GM12878 (cell line): ENCODE measurements around the gene TMPRSS3. TPM values are rescaled to one million over a fixed set of nuclear protein-coding genes. Genes with fewer than 3 reads are reported as not detected.

ENCODE experiments used
- ATAC-seq: fragments of 200-7000 bp; cut with Tn5 transposase; 3 replicates; pipeline ENCODE4 v1.9.1; 2020; ENCODE audit warnings: mild to moderate bottlenecking, moderate library complexity
- BruUV-seq: library from RNA; stranded (reverse); fragments of 400-500 nt; replicated peaks from 2 replicates; lab custom pipeline; 2021; lab: Mats Ljungman, UMichigan
- CTCF ChIA-PET: fragments of 300-600 bp; sonication (Branson Sonifier 250); formaldehyde crosslinking; extraction: SDS; loops from one replicate; lab custom pipeline; 2021; ENCODE audit warnings: inconsistent platforms; lab: Yijun Ruan, JAX
- POLR2A ChIA-PET: fragments of 350-600 bp; formaldehyde crosslinking; extraction: SDS; loops from one replicate; lab custom pipeline; 2021; ENCODE audit warnings: inconsistent platforms; lab: Charles Lee
- RAD21 ChIA-PET: fragments of 300-600 bp; sonication (Branson Sonifier 250); formaldehyde crosslinking; loops from one replicate; lab custom pipeline; 2023; ENCODE audit warnings: antibody characterized with exemption; ENCODE audit not compliant: unreplicated experiment; lab: Charles Lee
- SMC1A ChIA-PET: fragments of 300-600 bp; sonication (Branson Sonifier 250); formaldehyde crosslinking; loops from one replicate; lab custom pipeline; 2023; ENCODE audit not compliant: unreplicated experiment, uncharacterized antibody; lab: Charles Lee
- DNase-seq: peaks from one replicate; pipeline ENCODE4 v3.0.0-alpha.2; 2011; ENCODE audit warnings: low read depth, low spot score
- FAIRE-seq: peaks from 3 replicates; lab custom pipeline; 2011; peaks lifted over from hg19 to GRCh38; lab: Jason Lieb, UNC
- H2AFZ ChIP-seq: 2 replicates; pipeline ENCODE4 v1.6.0; 2011; ENCODE audit warnings: low read depth, low read length, control low read depth; ENCODE audit not compliant: control insufficient read depth
- H3K27ac ChIP-seq: 2 replicates; pipeline ENCODE4 v1.5.1; 2011; ENCODE audit warnings: control low read depth; ENCODE audit not compliant: control insufficient read depth, insufficient read depth
- H3K27me3 ChIP-seq, 2 experiments: replicated peaks in 1 of 2; 2 replicates each; pipeline versions ENCODE4 v1.6.0 to v1.6.1; 2011; ENCODE audit warnings: low read length in 1 of 2; ENCODE audit not compliant: control insufficient read depth in 2 of 2, insufficient read depth in 2 of 2
- H3K36me3 ChIP-seq, 2 experiments: 2 replicates each; pipeline ENCODE4 v1.5.1; 2011; ENCODE audit warnings: low read length in 1 of 2; ENCODE audit not compliant: control insufficient read depth in 2 of 2, insufficient read depth in 2 of 2
- H3K4me1 ChIP-seq: 2 replicates; pipeline ENCODE4 v1.6.1; 2011; ENCODE audit warnings: mild to moderate bottlenecking, low read length, moderate library complexity, mixed read lengths; ENCODE audit not compliant: control insufficient read depth, insufficient read depth
- H3K4me2 ChIP-seq: 2 replicates; pipeline ENCODE4 v1.6.0; 2011; ENCODE audit warnings: control low read depth; ENCODE audit not compliant: control insufficient read depth, insufficient read depth
- H3K4me3 ChIP-seq: fragments of 200-600 bp; sonication (generic); 2 replicates; pipeline ENCODE4 v1.5.1; 2016
- H3K79me2 ChIP-seq: 2 replicates; pipeline ENCODE4 v1.6.0; 2011; ENCODE audit warnings: low read length; ENCODE audit not compliant: control insufficient read depth, insufficient read depth
- H3K9ac ChIP-seq: 2 replicates; pipeline ENCODE4 v1.8.0; 2011; ENCODE audit warnings: low read length, control low read depth, mixed read lengths; ENCODE audit not compliant: control insufficient read depth, insufficient read depth
- H3K9me3 ChIP-seq: replicated peaks from 3 replicates; pipeline ENCODE4 v1.5.1; 2011; ENCODE audit warnings: mild to moderate bottlenecking, low read length; ENCODE audit not compliant: control insufficient read depth, insufficient read depth
- H4K20me1 ChIP-seq: 2 replicates; pipeline ENCODE4 v1.6.0; 2011; ENCODE audit not compliant: control insufficient read depth, insufficient read depth
- ASH2L ChIP-seq: fragments of 300-600, 200-600 bp; sonication (generic); IDR thresholded peaks from 2 replicates; pipeline ENCODE4 v1.6.1; 2017; ENCODE audit warnings: low read depth, mild to moderate bottlenecking, borderline replicate concordance
- CREM ChIP-seq: IDR thresholded peaks from 2 replicates; pipeline ENCODE4 v1.6.1; 2014; ENCODE audit warnings: antibody characterized with exemption, low read depth
- EED ChIP-seq: sonication (generic); IDR thresholded peaks from 2 replicates; pipeline ENCODE4 v1.6.1; 2016; ENCODE audit warnings: antibody characterized with exemption, low read depth
- ETV6 ChIP-seq, 2 experiments: fragments of 450-650 bp in 1 of 2; IDR thresholded peaks in 1 of 2; conservative IDR thresholded peaks in 1 of 2; 2 replicates each; pipeline ENCODE4 v1.6.1; 2014; ENCODE audit warnings: antibody characterized with exemption in 1 of 2, borderline replicate concordance in 1 of 2, low read depth in 1 of 2, mild to moderate bottlenecking in 1 of 2, moderate library complexity in 1 of 2
- NKRF ChIP-seq: fragments of 450-650 bp; conservative IDR thresholded peaks from 2 replicates; pipeline ENCODE4 v1.6.1; 2017; ENCODE audit warnings: mild to moderate bottlenecking, moderate library complexity
- POLR2A ChIP-seq: IDR thresholded peaks from 2 replicates; pipeline ENCODE4 v1.6.1; 2011; ENCODE audit warnings: low read depth, mild to moderate bottlenecking, low read length
- RBBP5 ChIP-seq: fragments of 200-600 bp; sonication (generic); conservative IDR thresholded peaks from 2 replicates; pipeline ENCODE4 v1.6.1; 2016
- SUPT20H ChIP-seq: IDR thresholded peaks from 2 replicates; pipeline ENCODE4 v1.6.1; 2011; ENCODE audit warnings: low read depth, mild to moderate bottlenecking, low read length, moderate library complexity, borderline replicate concordance; ENCODE audit not compliant: control insufficient read depth
- ZBTB40 ChIP-seq: fragments of 450-650 bp; IDR thresholded peaks from 2 replicates; pipeline ENCODE4 v1.6.1; 2016; ENCODE audit warnings: mild to moderate bottlenecking, moderate library complexity, borderline replicate concordance
- ZZZ3 ChIP-seq: IDR thresholded peaks from 2 replicates; pipeline ENCODE4 v1.6.1; 2011; ENCODE audit warnings: low read depth; ENCODE audit not compliant: control insufficient read depth, insufficient read length
- WGBS: methylation state at CpG from one replicate; pipeline ENCODE4 v1.1.6; 2016; ENCODE audit warnings: low lambda C conversion rate; ENCODE audit not compliant: insufficient replicate concordance, insufficient coverage; ENCODE audit errors: missing lambda C conversion rate; 5-methylcytosine and 5-hydroxymethylcytosine counted together
- in situ Hi-C: fragments of 300-500 bp; cut with MboI; formaldehyde crosslinking; loops from 9 replicates; pipeline ENCODE4 v1.14.3; 2018; ENCODE audit warnings: mixed read lengths
- intact Hi-C: fragments of 100-400 bp; cut with micrococcal nuclease; formaldehyde crosslinking; loops from one replicate; pipeline ENCODE4 v1.14.2; 2022; ENCODE audit not compliant: unreplicated experiment
- polyA plus RNA-seq, 11 experiments: library from polyadenylated mRNA; depleted of rRNA in 4 of 11; unstranded in 6 of 11; stranded (reverse) in 5 of 11; fragments of >200 nt; fragmentation: Nextera tagmentation in 4 of 11; fragmentation: Illumina TruSeq in 1 of 11; extraction: Ambion mirVana in 4 of 11; extraction: Trizol in 1 of 11; gene quantifications; 1 replicate in 1 of 11; 2 replicates in 10 of 11; pipeline versions ENCODE4 v1.2.1 to v1.2.3, GENCODE V29; 2011 to 2016; ENCODE audit warnings: inconsistent platforms in 2 of 11, missing spikeins in 2 of 11, low read depth in 1 of 11
- total RNA-seq, 4 experiments: library from RNA; depleted of rRNA in 3 of 4; stranded (reverse); fragments of >200 nt in 3 of 4; fragmentation: Illumina TruSeq in 1 of 4; extraction: Trizol in 1 of 4; gene quantifications; 2 replicates each; pipeline versions ENCODE4 v1.2.1 to v1.2.3, GENCODE V29; 2013 to 2021
- TF ChIP-seq, protein P1 (sequence below): fragments of 450-650 bp; IDR thresholded peaks from 2 replicates; pipeline ENCODE4 v1.6.1; 2017; ENCODE audit warnings: low read depth, mild to moderate bottlenecking, moderate library complexity
- TF ChIP-seq, protein P2 (sequence below): fragments of 450-650 bp; IDR thresholded peaks from 2 replicates; pipeline ENCODE4 v1.6.1; 2018; ENCODE audit warnings: borderline replicate concordance, mild to moderate bottlenecking; ENCODE audit not compliant: partially characterized antibody

TMPRSS3 gene
- total and polyA plus RNA-seq, 10 of the 15 experiments (the other 5 are each of a cell fraction or from before 2014, with no cell fraction given) = 0.51 to 1.5 (median 0.82) TPM; not detected in 1

DNA sequence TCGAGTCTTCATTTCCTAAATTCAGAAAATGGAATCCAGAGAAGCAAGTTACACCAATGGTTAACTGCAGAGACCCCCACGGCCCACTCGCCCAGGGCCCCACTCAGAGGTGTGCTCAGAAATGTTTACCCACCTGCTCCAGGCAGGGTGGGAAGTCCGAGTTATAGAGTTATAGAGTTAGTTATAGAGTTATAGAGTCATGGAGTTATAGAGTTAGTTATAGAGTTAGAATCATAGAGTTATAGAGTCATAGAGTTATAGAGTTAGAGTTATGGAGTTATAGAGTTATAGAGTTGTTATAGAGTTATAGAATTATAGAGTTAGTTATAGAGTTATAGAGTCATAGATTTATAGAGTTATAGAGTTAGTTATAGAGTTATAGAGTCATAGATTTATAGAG lies 39.5 kb upstream of the TMPRSS3 start (continued):
- TF ChIP-seq, protein P1, sequence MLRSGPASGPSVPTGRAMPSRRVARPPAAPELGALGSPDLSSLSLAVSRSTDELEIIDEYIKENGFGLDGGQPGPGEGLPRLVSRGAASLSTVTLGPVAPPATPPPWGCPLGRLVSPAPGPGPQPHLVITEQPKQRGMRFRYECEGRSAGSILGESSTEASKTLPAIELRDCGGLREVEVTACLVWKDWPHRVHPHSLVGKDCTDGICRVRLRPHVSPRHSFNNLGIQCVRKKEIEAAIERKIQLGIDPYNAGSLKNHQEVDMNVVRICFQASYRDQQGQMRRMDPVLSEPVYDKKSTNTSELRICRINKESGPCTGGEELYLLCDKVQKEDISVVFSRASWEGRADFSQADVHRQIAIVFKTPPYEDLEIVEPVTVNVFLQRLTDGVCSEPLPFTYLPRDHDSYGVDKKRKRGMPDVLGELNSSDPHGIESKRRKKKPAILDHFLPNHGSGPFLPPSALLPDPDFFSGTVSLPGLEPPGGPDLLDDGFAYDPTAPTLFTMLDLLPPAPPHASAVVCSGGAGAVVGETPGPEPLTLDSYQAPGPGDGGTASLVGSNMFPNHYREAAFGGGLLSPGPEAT = no peak

DNA sequence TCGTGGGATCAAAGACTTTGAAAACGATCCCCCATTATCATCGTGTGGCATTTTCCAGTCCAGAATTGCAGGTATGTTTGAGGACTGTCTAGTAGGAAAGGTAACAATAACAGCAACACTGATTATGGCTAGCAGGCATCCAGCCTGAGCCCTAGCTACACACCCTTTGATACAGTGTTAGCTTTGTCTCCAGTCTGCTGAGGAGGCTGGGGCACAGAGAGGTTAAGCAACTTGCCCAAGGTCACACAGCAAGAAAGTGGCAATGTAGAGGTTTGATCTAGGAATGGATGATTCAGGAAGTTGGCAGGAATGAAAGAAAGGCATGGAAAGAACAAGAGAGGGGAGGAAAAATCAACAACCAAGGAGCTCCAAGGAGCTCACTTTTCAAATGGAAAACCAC lies 39.0 kb upstream of the TMPRSS3 start:
- H3K27ac ChIP-seq = no peak overlapping the region
- no peak for ATAC-seq
- no peak for FAIRE-seq
- ChIA-PET RAD21 (no interaction called here), POLR2A (no interaction called here), SMC1A (interaction anchor here (1.5 to 8.6 kb wide), 3 partner anchors 11 to 124 kb away, joined by 3 to 68 read pairs (median 7); no protein-coding TSS in a partner anchor), CTCF (no interaction called here)
- H3K79me2 ChIP-seq = no peaks in the 10 kb centered on the region
- no peaks in the 10 kb centered on the region for H4K20me1 ChIP-seq
- 78% methylated on average over 3 of the region's 3 CpGs for whole genome bisulfite sequencing
- intact Hi-C loops = no loop called here
- no peak for TF ChIP-seq POLR2A
- TF ChIP-seq ZBTB40 = no peak
- no peak for TF ChIP-seq ETV6 (conservative IDR thresholded peaks at IDR 0.05 in 1 of 2, IDR thresholded peaks at IDR 0.05 in 1 of 2; ENCODE audit: borderline replicate concordance in 1 of 2, low read depth in 1 of 2)
- TF ChIP-seq, protein P2, sequence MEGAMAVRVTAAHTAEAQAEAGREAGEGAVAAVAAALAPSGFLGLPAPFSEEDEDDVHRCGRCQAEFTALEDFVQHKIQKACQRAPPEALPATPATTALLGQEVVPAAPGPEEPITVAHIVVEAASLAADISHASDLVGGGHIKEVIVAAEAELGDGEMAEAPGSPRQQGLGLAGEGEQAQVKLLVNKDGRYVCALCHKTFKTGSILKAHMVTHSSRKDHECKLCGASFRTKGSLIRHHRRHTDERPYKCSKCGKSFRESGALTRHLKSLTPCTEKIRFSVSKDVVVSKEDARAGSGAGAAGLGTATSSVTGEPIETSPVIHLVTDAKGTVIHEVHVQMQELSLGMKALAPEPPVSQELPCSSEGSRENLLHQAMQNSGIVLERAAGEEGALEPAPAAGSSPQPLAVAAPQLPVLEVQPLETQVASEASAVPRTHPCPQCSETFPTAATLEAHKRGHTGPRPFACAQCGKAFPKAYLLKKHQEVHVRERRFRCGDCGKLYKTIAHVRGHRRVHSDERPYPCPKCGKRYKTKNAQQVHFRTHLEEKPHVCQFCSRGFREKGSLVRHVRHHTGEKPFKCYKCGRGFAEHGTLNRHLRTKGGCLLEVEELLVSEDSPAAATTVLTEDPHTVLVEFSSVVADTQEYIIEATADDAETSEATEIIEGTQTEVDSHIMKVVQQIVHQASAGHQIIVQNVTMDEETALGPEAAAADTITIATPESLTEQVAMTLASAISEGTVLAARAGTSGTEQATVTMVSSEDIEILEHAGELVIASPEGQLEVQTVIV = no peak
- no peak for TF ChIP-seq RBBP5
- no peak for TF ChIP-seq ASH2L
- TF ChIP-seq CREM = no peak
- no peak for TF ChIP-seq SUPT20H
- no peak for TF ChIP-seq EED
- TF ChIP-seq NKRF = no peak
- TF ChIP-seq ZZZ3 = no peak
- no peak overlapping the region for H3K9ac ChIP-seq
- DNase-seq = no peak
- BruUV-seq = no TSS peak
- no peaks in the 10 kb centered on the region for H3K36me3 ChIP-seq
- H2AFZ ChIP-seq = no peak overlapping the region
- peaks cover 6% of the 10 kb centered on the region for H3K9me3 ChIP-seq
- H3K4me1 ChIP-seq = peaks cover 7% of the 10 kb centered on the region
- no peak overlapping the region for H3K4me3 ChIP-seq
- in situ Hi-C loops = no loop called here
- no peak overlapping the region for H3K4me2 ChIP-seq
- no peaks in the 10 kb centered on the region for H3K27me3 ChIP-seq
